HepG2 (cell line): ENCODE data around the gene NYNRIN. TPM values are rescaled to one million over a fixed set of nuclear protein-coding genes. Genes with fewer than 3 reads are reported as not detected.

ENCODE experiments used
- AGO1 ChIP-seq: fragments of 200-400 bp; formaldehyde crosslinking; IDR thresholded peaks from 2 replicates; pipeline ENCODE4 v1.6.1; 2017; ENCODE audit warnings: mild to moderate bottlenecking, low read depth, low read length, moderate library complexity; ENCODE audit not compliant: poor library complexity, severe bottlenecking
- AGO2 ChIP-seq: fragments of 200-400 bp; formaldehyde crosslinking; optimal IDR thresholded peaks from 2 replicates; pipeline ENCODE3; 2017; ENCODE audit warnings: mild to moderate bottlenecking, low read depth, low read length, moderate library complexity
- BORCS8-MEF2B ChIP-seq: sonication (generic); formaldehyde crosslinking; IDR thresholded peaks from 2 replicates; pipeline ENCODE4 v1.8.0; 2022; ENCODE audit warnings: mild to moderate bottlenecking, missing genetic modification reagents
- EED ChIP-seq: sonication (generic); formaldehyde crosslinking; IDR thresholded peaks from 2 replicates; pipeline ENCODE4 v1.5.0; 2020; ENCODE audit warnings: mild to moderate bottlenecking, missing genetic modification reagents
- FOXA3 ChIP-seq: IDR thresholded peaks from 2 replicates; pipeline ENCODE4 v1.6.1; 2016; ENCODE audit warnings: missing genetic modification reagents, missing compliant biosample characterization
- FOXJ3 ChIP-seq: sonication (generic); formaldehyde crosslinking; IDR thresholded peaks from 2 replicates; pipeline ENCODE4 v1.4.0; 2020; ENCODE audit warnings: missing genetic modification reagents, mild to moderate bottlenecking, borderline replicate concordance
- FOXK2 ChIP-seq: fragments of 450-650 bp; IDR thresholded peaks from 2 replicates; pipeline ENCODE4 v1.6.1; 2016
- HDAC1 ChIP-seq: sonication (generic); formaldehyde crosslinking; IDR thresholded peaks from 2 replicates; pipeline ENCODE4 v1.5.1; 2020; ENCODE audit warnings: mild to moderate bottlenecking, missing genetic modification reagents
- KDM6A ChIP-seq: IDR thresholded peaks from 2 replicates; pipeline ENCODE4 v1.6.1; 2016; ENCODE audit warnings: low read depth
- MEIS2 ChIP-seq: sonication (generic); formaldehyde crosslinking; IDR thresholded peaks from 2 replicates; pipeline ENCODE4 v1.9.0; 2021; ENCODE audit warnings: mild to moderate bottlenecking, missing genetic modification reagents
- NFKB2 ChIP-seq: sonication (generic); formaldehyde crosslinking; IDR thresholded peaks from 2 replicates; pipeline ENCODE4 v1.4.0; 2020; ENCODE audit warnings: missing genetic modification reagents, borderline replicate concordance
- PHF21A ChIP-seq: sonication (generic); formaldehyde crosslinking; IDR thresholded peaks from 2 replicates; pipeline ENCODE4 v1.5.0; 2020; ENCODE audit warnings: mild to moderate bottlenecking, missing genetic modification reagents
- SMAD3 ChIP-seq: sonication (generic); formaldehyde crosslinking; IDR thresholded peaks from 2 replicates; pipeline ENCODE4 v1.4.0; 2020; ENCODE audit warnings: missing genetic modification reagents
- SRF ChIP-seq: IDR thresholded peaks from 2 replicates; pipeline ENCODE4 v1.6.1; 2011; ENCODE audit warnings: mild to moderate bottlenecking, low read depth, low read length, moderate library complexity
- SSRP1 ChIP-seq: IDR thresholded peaks from 2 replicates; pipeline ENCODE4 v1.6.1; 2016; ENCODE audit warnings: control low read depth
- ZFX ChIP-seq: sonication (generic); formaldehyde crosslinking; IDR thresholded peaks from 2 replicates; pipeline ENCODE4 v1.4.0; 2020; ENCODE audit warnings: mild to moderate bottlenecking, low read depth, missing genetic modification reagents, moderate library complexity
- ZNF263 ChIP-seq: sonication (generic); formaldehyde crosslinking; IDR thresholded peaks from 2 replicates; pipeline ENCODE4 v1.4.0; 2020; ENCODE audit warnings: missing genetic modification reagents
- ZNF660 ChIP-seq: sonication (generic); formaldehyde crosslinking; IDR thresholded peaks from 2 replicates; pipeline ENCODE4 v1.5.1; 2020; ENCODE audit warnings: mild to moderate bottlenecking, low read depth, missing genetic modification reagents, borderline replicate concordance
- polyA plus RNA-seq, 8 experiments: library from polyadenylated mRNA; depleted of rRNA in 3 of 8; stranded (reverse) in 7 of 8; unstranded in 1 of 8; fragments of >200 nt; fragmentation: Illumina TruSeq in 4 of 8; extraction: Trizol in 4 of 8; gene quantifications; 2 replicates each; pipeline versions ENCODE4 v1.2.1 to v1.2.3, GENCODE V29; 2011 to 2016; ENCODE audit warnings: low read depth in 4 of 8, missing spikeins in 1 of 8, mixed read lengths in 1 of 8; ENCODE audit not compliant: insufficient read depth in 1 of 8
- total RNA-seq, 5 experiments: library from RNA; depleted of rRNA; stranded (reverse); fragments of >200 nt; fragmentation: Illumina TruSeq; extraction: Trizol; gene quantifications; 2 replicates each; pipeline ENCODE4 v1.2.3, GENCODE V29; 2016; ENCODE audit warnings: low read depth in 1 of 5
- TF ChIP-seq, protein P1 (sequence below): sonication (generic); formaldehyde crosslinking; IDR thresholded peaks from 2 replicates; pipeline ENCODE4 v1.4.0; 2020; ENCODE audit warnings: mild to moderate bottlenecking, missing genetic modification reagents
- TF ChIP-seq, protein P2 (sequence below): sonication (generic); formaldehyde crosslinking; IDR thresholded peaks from 2 replicates; pipeline ENCODE4 v1.4.0; 2020; ENCODE audit warnings: missing genetic modification reagents; ENCODE audit errors: not compliant biosample characterization
- TF ChIP-seq, protein P3 (sequence below): sonication (generic); formaldehyde crosslinking; IDR thresholded peaks from 2 replicates; pipeline ENCODE4 v1.4.0; 2020; ENCODE audit warnings: missing genetic modification reagents

The NYNRIN gene
- total and polyA plus RNA-seq, 2 of the 13 experiments (the other 11 are each of a cell fraction or from before 2014, with no cell fraction given): 0.63 to 1.1 TPM

DNA sequence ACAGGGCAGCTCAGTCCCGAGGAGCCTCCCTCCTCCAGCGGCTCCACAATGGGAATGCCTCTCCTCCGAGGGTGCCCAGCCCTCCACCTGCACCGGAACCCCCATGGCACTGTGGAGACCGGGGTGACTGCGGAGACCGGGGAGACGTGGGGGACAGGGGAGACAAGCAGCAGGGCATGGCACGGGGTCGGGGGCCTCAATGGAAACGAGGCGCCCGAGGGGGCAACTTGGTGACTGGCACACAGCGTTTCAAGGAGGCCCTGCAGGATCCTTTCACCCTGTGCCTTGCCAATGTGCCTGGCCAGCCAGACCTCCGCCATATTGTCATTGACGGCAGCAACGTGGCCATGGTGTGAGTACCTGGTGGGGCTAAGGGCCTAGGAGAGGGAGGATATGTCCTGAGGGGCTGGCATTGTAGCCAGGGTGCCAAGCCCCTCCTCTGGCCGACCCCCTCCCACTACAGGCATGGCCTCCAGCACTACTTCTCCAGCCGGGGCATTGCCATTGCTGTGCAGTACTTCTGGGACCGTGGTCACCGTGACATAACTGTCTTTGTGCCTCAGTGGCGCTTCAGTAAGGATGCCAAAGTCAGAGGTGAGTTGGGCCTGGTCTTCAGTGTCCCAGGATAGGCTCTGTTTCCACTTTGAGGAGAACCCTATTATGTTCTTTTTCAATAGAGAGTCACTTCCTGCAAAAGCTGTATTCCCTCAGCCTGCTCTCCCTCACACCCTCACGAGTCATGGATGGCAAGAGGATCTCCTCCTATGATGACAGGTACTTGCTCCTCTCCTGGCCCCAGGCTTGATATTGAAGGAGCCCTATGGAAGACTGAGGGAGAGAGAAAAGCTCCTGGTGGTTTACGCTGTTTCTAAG lies 33.7 kb downstream of the NYNRIN start (continued):
- TF ChIP-seq PHF21A (no peak), AGO2 (peak; percentile 96), NFKB2 (CRISPR knock-in tag) (no peak), ZNF263 (CRISPR knock-in tag) (no peak), BORCS8-MEF2B (CRISPR knock-in tag) (no peak), KDM6A (CRISPR knock-in tag) (no peak), SMAD3 (CRISPR knock-in tag) (no peak), AGO1 (no peak), ZFX (CRISPR knock-in tag) (no peak), MEIS2 (CRISPR knock-in tag) (no peak), FOXJ3 (no peak), FOXK2 (no peak), EED (0 out of 2 replicates have a peak, but pooled peaks have one; percentile 65), HDAC1 (CRISPR knock-in tag) (no peak), SSRP1 (CRISPR knock-in tag) (peak; percentile 56; the same call in 1 of the 2 replicates), FOXA3 (CRISPR knock-in tag) (no peak), SRF (no peak), ZNF660 (CRISPR knock-in tag) (no peak)
- TF ChIP-seq, protein P1, sequence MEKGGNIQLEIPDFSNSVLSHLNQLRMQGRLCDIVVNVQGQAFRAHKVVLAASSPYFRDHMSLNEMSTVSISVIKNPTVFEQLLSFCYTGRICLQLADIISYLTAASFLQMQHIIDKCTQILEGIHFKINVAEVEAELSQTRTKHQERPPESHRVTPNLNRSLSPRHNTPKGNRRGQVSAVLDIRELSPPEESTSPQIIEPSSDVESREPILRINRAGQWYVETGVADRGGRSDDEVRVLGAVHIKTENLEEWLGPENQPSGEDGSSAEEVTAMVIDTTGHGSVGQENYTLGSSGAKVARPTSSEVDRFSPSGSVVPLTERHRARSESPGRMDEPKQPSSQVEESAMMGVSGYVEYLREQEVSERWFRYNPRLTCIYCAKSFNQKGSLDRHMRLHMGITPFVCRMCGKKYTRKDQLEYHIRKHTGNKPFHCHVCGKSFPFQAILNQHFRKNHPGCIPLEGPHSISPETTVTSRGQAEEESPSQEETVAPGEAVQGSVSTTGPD: no peak
- TF ChIP-seq, protein P2, sequence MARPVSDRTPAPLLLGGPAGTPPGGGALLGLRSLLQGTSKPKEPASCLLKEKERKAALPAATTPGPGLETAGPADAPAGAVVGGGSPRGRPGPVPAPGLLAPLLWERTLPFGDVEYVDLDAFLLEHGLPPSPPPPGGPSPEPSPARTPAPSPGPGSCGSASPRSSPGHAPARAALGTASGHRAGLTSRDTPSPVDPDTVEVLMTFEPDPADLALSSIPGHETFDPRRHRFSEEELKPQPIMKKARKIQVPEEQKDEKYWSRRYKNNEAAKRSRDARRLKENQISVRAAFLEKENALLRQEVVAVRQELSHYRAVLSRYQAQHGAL (CRISPR knock-in tag): no peak
- TF ChIP-seq, protein P3, sequence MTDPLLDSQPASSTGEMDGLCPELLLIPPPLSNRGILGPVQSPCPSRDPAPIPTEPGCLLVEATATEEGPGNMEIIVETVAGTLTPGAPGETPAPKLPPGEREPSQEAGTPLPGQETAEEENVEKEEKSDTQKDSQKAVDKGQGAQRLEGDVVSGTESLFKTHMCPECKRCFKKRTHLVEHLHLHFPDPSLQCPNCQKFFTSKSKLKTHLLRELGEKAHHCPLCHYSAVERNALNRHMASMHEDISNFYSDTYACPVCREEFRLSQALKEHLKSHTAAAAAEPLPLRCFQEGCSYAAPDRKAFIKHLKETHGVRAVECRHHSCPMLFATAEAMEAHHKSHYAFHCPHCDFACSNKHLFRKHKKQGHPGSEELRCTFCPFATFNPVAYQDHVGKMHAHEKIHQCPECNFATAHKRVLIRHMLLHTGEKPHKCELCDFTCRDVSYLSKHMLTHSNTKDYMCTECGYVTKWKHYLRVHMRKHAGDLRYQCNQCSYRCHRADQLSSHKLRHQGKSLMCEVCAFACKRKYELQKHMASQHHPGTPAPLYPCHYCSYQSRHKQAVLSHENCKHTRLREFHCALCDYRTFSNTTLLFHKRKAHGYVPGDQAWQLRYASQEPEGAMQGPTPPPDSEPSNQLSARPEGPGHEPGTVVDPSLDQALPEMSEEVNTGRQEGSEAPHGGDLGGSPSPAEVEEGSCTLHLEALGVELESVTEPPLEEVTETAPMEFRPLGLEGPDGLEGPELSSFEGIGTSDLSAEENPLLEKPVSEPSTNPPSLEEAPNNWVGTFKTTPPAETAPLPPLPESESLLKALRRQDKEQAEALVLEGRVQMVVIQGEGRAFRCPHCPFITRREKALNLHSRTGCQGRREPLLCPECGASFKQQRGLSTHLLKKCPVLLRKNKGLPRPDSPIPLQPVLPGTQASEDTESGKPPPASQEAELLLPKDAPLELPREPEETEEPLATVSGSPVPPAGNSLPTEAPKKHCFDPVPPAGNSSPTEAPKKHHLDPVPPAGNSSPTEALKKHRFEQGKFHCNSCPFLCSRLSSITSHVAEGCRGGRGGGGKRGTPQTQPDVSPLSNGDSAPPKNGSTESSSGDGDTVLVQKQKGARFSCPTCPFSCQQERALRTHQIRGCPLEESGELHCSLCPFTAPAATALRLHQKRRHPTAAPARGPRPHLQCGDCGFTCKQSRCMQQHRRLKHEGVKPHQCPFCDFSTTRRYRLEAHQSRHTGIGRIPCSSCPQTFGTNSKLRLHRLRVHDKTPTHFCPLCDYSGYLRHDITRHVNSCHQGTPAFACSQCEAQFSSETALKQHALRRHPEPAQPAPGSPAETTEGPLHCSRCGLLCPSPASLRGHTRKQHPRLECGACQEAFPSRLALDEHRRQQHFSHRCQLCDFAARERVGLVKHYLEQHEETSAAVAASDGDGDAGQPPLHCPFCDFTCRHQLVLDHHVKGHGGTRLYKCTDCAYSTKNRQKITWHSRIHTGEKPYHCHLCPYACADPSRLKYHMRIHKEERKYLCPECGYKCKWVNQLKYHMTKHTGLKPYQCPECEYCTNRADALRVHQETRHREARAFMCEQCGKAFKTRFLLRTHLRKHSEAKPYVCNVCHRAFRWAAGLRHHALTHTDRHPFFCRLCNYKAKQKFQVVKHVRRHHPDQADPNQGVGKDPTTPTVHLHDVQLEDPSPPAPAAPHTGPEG: no peak
